A549 (cell line): ENCODE measurements around the gene NUP205.

Experiments
- CBX2 ChIP-seq: fragments of 200-600 bp; sonication (generic); IDR thresholded peaks from 2 replicates; pipeline ENCODE4 v1.6.1; 2016; ENCODE audit warnings: low read depth, mild to moderate bottlenecking, borderline replicate concordance
- CEBPB ChIP-seq, 2 experiments: fragments of >200 bp in 1 of 2; sonication (Bioruptor Twin) in 1 of 2; formaldehyde crosslinking in 1 of 2; IDR thresholded peaks; 2 replicates each; pipeline ENCODE4 v1.6.1; 2012 to 2016
- CHD4 ChIP-seq: fragments of 200-600 bp; sonication (generic); IDR thresholded peaks from 2 replicates; pipeline ENCODE4 v1.6.1; 2016; ENCODE audit warnings: antibody characterized with exemption, mild to moderate bottlenecking, borderline replicate concordance
- CTCF ChIP-seq: fragments of >200 bp; sonication (Bioruptor Twin); formaldehyde crosslinking; IDR thresholded peaks from 3 replicates; pipeline ENCODE4 v1.5.1; 2016
- RCOR1 ChIP-seq: fragments of 150-350 bp; IDR thresholded peaks from 2 replicates; pipeline ENCODE4 v1.6.1; 2014; ENCODE audit warnings: antibody characterized with exemption, low read length, low read depth
- RNF2 ChIP-seq: fragments of 200-600 bp; sonication (generic); IDR thresholded peaks from 2 replicates; pipeline ENCODE4 v1.6.1; 2016; ENCODE audit warnings: low read depth, mild to moderate bottlenecking, antibody characterized with exemption, moderate library complexity, borderline replicate concordance

DNA sequence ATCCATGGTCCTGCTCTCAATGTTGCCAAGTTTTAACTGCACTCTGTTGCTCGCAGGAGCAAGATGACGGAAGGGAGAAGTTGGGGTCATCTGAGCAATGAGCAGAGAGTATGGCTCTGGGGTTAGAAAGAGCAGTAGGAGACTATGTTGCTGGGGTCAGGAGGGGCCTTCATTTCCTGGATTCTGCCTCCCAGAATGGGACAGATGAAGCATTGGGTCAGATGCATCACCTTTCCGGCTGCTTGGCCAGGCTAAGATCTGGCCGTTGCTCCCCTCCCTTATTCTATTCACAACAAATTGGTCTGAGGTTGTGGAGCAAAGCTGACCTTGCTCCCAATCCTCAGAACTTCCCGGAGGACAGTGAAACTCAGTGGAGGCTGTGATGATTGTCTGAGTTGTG is 127.0 kb downstream of the NUP205 start:
- TF ChIP-seq CBX2 (no peak), CHD4 (no peak), CTCF (no peak), RCOR1 (no peak), RNF2 (no peak), CEBPB (IDR thresholded peaks at IDR 0.05) (no peak)
